Endodermal cell (in vitro differentiated cells): ENCODE results near the gene TRIM24. TPM values are rescaled to one million over a fixed set of nuclear protein-coding genes. Genes with fewer than 3 reads are reported as not detected.
"Not testable (repeated sequence)": the region's sequence is repeated elsewhere in the genome, so short reads cannot be mapped to it uniquely, and the experiment has no call there.

Experiments
- DNase-seq: peaks from one replicate; pipeline ENCODE4 v3.0.0-alpha.2; 2017
- H3K27ac ChIP-seq: 2 replicates; pipeline ENCODE4 v1.5.1; 2013; ENCODE audit warnings: mild to moderate bottlenecking, low read depth, low read length, moderate library complexity
- H3K27me3 ChIP-seq: 2 replicates; pipeline ENCODE4 v1.6.1; 2013; ENCODE audit warnings: mild to moderate bottlenecking, low read length, moderate library complexity; ENCODE audit not compliant: insufficient read depth, control insufficient read depth, poor library complexity, severe bottlenecking
- H3K36me3 ChIP-seq: 2 replicates; pipeline ENCODE4 v1.7.0; 2013; ENCODE audit warnings: mild to moderate bottlenecking, low read length, moderate library complexity; ENCODE audit not compliant: control insufficient read depth, insufficient read depth
- H3K4me1 ChIP-seq: one replicate; pipeline ENCODE4 v1.7.0; 2013; ENCODE audit warnings: low read length; ENCODE audit not compliant: control insufficient read depth, insufficient read depth
- H3K4me3 ChIP-seq: 2 replicates; pipeline ENCODE4 v1.5.1; 2013; ENCODE audit warnings: mild to moderate bottlenecking, low read length, moderate library complexity
- H3K9ac ChIP-seq: 2 replicates; pipeline ENCODE4 v1.6.1; 2013; ENCODE audit warnings: mild to moderate bottlenecking, low read length, moderate library complexity; ENCODE audit not compliant: poor library complexity, severe bottlenecking; ENCODE audit errors: extremely low read depth
- H3K9me3 ChIP-seq: 2 replicates; pipeline ENCODE4 v1.6.1; 2013; ENCODE audit warnings: mild to moderate bottlenecking, low read length, moderate library complexity; ENCODE audit not compliant: control insufficient read depth
- H3K27ac Mint-ChIP-seq: 2 replicates; pipeline ENCODE4 v1.8.0; 2020; ENCODE audit warnings: mixed read lengths
- H3K27me3 Mint-ChIP-seq: 2 replicates; pipeline ENCODE4 v1.8.0; 2021; ENCODE audit warnings: mild to moderate bottlenecking, mixed read lengths; ENCODE audit not compliant: insufficient read depth
- H3K36me3 Mint-ChIP-seq: 2 replicates; pipeline ENCODE4 v1.8.0; 2020; ENCODE audit warnings: low read depth, mixed read lengths
- H3K4me1 Mint-ChIP-seq: 2 replicates; pipeline ENCODE4 v1.8.0; 2020; ENCODE audit warnings: mixed read lengths
- H3K4me3 Mint-ChIP-seq: 2 replicates; pipeline ENCODE4 v1.8.0; 2020; ENCODE audit warnings: mild to moderate bottlenecking, moderate library complexity, mixed read lengths
- H3K9me3 Mint-ChIP-seq: 2 replicates; pipeline ENCODE4 v1.8.0; 2020; ENCODE audit warnings: mild to moderate bottlenecking, mixed read lengths
- WGBS, 2 experiments: methylation state at CpG; one replicate each; pipeline versions ENCODE4 v1.1.5 to v1.1.7; 2013; ENCODE audit warnings: missing lambda C conversion rate in 2 of 2, mixed read lengths in 1 of 2; ENCODE audit not compliant: insufficient coverage in 1 of 2, insufficient read length in 1 of 2; 5-methylcytosine and 5-hydroxymethylcytosine counted together
- total RNA-seq, 2 donors: library from RNA; stranded (reverse); fragmentation: NEBNext Ultra II Directional in 1 of 2; extraction: Animal tissue kit (Norgen Biotek cat#: 25700) in 1 of 2; gene quantifications; 2 replicates in 1 of 2; 3 replicates in 1 of 2; pipeline ENCODE4 v1.2.1, GENCODE V29; 2021
- TF ChIP-seq, protein P1 (sequence below): fragments of 200-600 bp; sonication (generic); conservative IDR thresholded peaks from 2 replicates; pipeline ENCODE4 v1.5.0; 2021; ENCODE audit warnings: antibody characterized with exemption, mild to moderate bottlenecking

TRIM24 gene
- total RNA-seq, 2 donors from 2014 or later: 62.1 to 70.1 TPM

DNA sequence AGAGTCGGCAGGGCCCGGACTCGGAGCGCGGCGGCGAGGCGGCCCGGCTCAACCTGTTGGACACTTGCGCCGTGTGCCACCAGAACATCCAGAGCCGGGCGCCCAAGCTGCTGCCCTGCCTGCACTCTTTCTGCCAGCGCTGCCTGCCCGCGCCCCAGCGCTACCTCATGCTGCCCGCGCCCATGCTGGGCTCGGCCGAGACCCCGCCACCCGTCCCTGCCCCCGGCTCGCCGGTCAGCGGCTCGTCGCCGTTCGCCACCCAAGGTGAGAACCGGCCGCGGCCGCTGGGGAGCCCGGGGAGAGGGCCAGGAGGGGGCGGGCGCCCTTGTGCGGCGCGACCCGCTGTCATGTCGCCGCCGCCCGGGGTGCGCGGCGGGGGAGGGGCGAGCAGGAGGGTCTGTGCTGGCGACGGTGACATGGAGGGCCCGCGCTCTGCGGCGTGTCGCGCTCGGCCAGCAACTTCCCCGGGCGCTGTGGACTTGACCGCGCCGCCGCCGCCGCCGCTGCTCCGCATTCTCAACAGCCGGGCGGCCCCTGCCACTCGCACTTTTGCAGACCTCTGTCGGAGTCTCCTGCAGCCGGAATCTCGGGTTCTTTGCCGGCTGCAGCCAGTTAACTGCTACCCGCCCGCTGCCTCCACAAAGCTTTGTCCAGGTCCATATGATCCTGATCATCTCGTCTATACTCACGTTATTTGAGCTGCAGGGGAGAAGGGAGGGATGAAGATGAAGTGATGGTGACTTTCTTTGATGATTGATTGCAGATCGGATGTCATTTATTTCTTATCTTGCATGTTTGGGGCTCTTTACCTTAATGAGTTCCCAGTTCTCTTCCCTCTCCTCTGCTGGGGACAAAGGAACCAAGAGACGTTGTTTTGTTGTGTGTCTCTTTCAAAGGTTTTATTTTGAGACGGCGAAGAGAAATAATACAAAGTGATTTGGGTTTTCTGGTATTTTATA lies 869 bp downstream of the TRIM24 start:
- Histone ChIP-seq H3K9ac (peak overlapping the region; percentile 73), H3K4me1 (no peaks in the 10 kb centered on the region), H3K4me3 (peak overlapping the region; percentile 87), H3K27me3 (no peaks in the 10 kb centered on the region), H3K36me3 (peaks cover 28% of the 10 kb centered on the region), H3K27ac (peak overlapping the region; percentile 94), H3K9me3 (peaks cover 9% of the 10 kb centered on the region)
- H3K4me3 Mint-ChIP-seq: peak overlapping the region; percentile 92
- DNase-seq: peak; percentile 81
- peak overlapping the region; percentile 88 for H3K27ac Mint-ChIP-seq
- H3K9me3 Mint-ChIP-seq: peaks cover 23% of the 10 kb centered on the region
- 0% methylated on average over 17 to 84 of the region's 84 CpGs for WGBS, 2 experiments
- TF ChIP-seq, protein P1, sequence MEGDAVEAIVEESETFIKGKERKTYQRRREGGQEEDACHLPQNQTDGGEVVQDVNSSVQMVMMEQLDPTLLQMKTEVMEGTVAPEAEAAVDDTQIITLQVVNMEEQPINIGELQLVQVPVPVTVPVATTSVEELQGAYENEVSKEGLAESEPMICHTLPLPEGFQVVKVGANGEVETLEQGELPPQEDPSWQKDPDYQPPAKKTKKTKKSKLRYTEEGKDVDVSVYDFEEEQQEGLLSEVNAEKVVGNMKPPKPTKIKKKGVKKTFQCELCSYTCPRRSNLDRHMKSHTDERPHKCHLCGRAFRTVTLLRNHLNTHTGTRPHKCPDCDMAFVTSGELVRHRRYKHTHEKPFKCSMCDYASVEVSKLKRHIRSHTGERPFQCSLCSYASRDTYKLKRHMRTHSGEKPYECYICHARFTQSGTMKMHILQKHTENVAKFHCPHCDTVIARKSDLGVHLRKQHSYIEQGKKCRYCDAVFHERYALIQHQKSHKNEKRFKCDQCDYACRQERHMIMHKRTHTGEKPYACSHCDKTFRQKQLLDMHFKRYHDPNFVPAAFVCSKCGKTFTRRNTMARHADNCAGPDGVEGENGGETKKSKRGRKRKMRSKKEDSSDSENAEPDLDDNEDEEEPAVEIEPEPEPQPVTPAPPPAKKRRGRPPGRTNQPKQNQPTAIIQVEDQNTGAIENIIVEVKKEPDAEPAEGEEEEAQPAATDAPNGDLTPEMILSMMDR: peak; percentile 33
- H3K27me3 Mint-ChIP-seq: no peaks in the 10 kb centered on the region
- peaks cover 18% of the 10 kb centered on the region for H3K4me1 Mint-ChIP-seq
- peaks cover 30% of the 10 kb centered on the region for H3K36me3 Mint-ChIP-seq

DNA sequence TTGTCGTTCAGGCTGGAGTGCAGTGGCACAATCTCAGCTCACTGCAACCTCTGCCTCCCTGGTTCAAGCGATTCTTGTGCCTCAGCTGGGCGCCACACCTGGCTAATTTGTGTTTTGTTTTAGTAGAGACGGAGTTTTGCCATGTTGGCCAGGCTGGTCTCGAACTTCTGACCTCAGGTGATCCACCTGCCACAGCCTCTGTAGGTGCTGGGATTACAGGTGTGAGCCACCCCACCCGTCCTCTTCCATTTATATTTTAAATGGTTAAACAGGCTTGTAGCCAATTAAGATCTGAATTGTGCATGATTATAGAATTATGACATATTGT lies 3.2 kb downstream of the TRIM24 start:
- H3K27ac ChIP-seq, H3K4me1 ChIP-seq, H3K9me3 ChIP-seq, H3K9ac ChIP-seq, H3K27ac Mint-ChIP-seq, H3K27me3 Mint-ChIP-seq, H3K27me3 ChIP-seq: not testable (repeated sequence)
- H3K4me1 Mint-ChIP-seq: peaks cover 17% of the 10 kb centered on the region
- H3K4me3 Mint-ChIP-seq: peak overlapping the region; percentile 92
- peaks cover 40% of the 10 kb centered on the region for H3K36me3 Mint-ChIP-seq
- Histone ChIP-seq H3K4me3 (peak overlapping the region; percentile 67), H3K36me3 (peaks cover 28% of the 10 kb centered on the region)
- DNase-seq: peak; percentile 24
- 90 to 94% methylated on average over 5 to 6 of the region's 6 CpGs for WGBS, 2 experiments
- peaks cover 23% of the 10 kb centered on the region for H3K9me3 Mint-ChIP-seq

DNA sequence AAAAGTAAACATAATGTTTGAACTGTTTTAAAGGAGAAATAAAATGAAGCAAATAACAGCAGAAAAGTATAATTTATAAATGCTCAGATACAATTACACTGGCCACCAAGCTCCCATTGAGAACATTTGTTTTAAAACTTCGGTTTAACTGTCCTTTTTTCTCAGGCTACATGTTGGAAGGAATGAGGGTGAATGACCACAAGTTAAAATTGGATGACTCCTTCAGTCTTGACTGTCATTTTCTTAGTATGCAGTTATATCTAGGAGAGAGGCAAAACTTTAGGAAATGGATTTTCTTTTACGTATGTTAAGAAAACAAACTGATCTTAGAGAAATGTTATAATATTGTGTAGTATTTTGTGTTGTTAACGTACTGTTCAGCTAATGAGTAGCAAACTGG lies 5.0 kb downstream of the TRIM24 start:
- H3K4me1 ChIP-seq: no peaks in the 10 kb centered on the region
- H3K9me3 Mint-ChIP-seq: peaks cover 23% of the 10 kb centered on the region
- TF ChIP-seq, protein P1: no peak
- no peaks in the 10 kb centered on the region for H3K27me3 Mint-ChIP-seq
- no peak overlapping the region for H3K9ac ChIP-seq
- no peak overlapping the region for H3K27ac ChIP-seq
- H3K4me3 Mint-ChIP-seq: no peak overlapping the region
- DNase-seq: no peak
- peaks cover 9% of the 10 kb centered on the region for H3K9me3 ChIP-seq
- 86 to 92% methylated on average over 2 to 3 of the region's 3 CpGs for WGBS, 2 experiments
- H3K4me1 Mint-ChIP-seq: peaks cover 8% of the 10 kb centered on the region
- H3K4me3 ChIP-seq: peak overlapping the region; percentile 41
- peaks cover 45% of the 10 kb centered on the region for H3K36me3 Mint-ChIP-seq
- H3K27me3 ChIP-seq: no peaks in the 10 kb centered on the region
- H3K36me3 ChIP-seq: peaks cover 41% of the 10 kb centered on the region
- no peak overlapping the region for H3K27ac Mint-ChIP-seq

DNA sequence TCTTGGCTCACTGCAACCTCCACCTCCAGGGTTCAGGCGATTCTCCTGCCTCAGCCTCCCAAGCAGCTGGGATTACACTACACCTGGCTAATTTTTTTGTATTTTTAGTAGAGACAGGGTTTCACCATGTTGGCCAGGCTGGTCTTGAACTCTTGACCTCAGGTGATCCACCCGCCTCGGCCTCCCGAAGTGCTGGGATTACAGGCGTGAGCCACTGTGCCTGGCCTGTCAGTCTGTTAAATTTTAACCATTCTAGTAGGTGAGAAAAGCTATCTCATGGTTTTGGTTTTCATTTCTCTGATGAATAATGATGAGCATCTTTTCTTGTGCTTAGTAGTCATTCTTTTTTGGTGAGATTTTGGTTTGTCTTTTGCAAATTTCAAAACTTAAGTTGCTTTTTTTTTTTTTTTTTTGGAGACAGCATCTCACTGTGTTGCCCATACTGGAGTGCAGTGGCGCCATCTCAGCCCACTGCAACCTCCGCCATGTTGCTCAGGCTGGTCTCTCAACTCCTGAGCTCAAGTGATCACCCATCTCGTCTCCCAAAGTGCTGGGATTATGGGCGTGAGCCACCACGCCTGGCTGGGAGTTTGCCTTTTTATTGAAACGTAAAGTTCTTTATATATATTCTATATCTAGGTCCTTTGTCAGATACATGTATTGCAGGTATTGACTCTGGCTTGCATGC lies 6.2 kb downstream of the TRIM24 start:
- not testable (repeated sequence) for H3K9me3 ChIP-seq, H3K4me3 ChIP-seq, H3K27me3 Mint-ChIP-seq, H3K4me3 Mint-ChIP-seq, H3K4me1 ChIP-seq, H3K27me3 ChIP-seq, H3K9ac ChIP-seq, H3K27ac Mint-ChIP-seq, H3K27ac ChIP-seq, DNase-seq
- H3K36me3 Mint-ChIP-seq: peaks cover 48% of the 10 kb centered on the region
- 79 to 93% methylated on average over 3 to 10 of the region's 11 CpGs for WGBS, 2 experiments
- H3K4me1 Mint-ChIP-seq: peaks cover 13% of the 10 kb centered on the region
- peaks cover 41% of the 10 kb centered on the region for H3K36me3 ChIP-seq
- peaks cover 23% of the 10 kb centered on the region for H3K9me3 Mint-ChIP-seq
